UCSD-AML1 (cell line): ENCODE measurements around the gene NRP2.

Source experiments
- DNase-seq: peaks from one replicate; lab custom pipeline; 2025; ENCODE audit not compliant: unreplicated experiment; lab: John Stamatoyannopoulos, UW

Gene NRP2

GRCh38 chr2:205800773-205801172 is 118.5 kb downstream of the NRP2 start:
- DNase-seq = no peak

GRCh38 chr2:205802065-205802464 is 119.8 kb downstream of the NRP2 start:
- DNase-seq = no peak

- DNase-seq = no peak
Observed at GRCh38 chr2:205802941-205803340, 120.6 kb downstream of the NRP2 start.

- DNase-seq = no peak
Observed at GRCh38 chr2:205803500-205803899, 121.2 kb downstream of the NRP2 start.

GRCh38 chr2:205805136-205805535 is 122.8 kb downstream of the NRP2 start:
- no peak for DNase-seq

GRCh38 chr2:205806143-205806905 is 124.0 kb downstream of the NRP2 start:
- no peak for DNase-seq

- no peak for DNase-seq
Observed at GRCh38 chr2:205807229-205807628, 124.9 kb downstream of the NRP2 start.

- no peak for DNase-seq
Observed at GRCh38 chr2:205807758-205808157, 125.5 kb downstream of the NRP2 start.

GRCh38 chr2:205808486-205809121 is 126.3 kb downstream of the NRP2 start:
- no peak for DNase-seq

- DNase-seq = no peak
Observed at GRCh38 chr2:205811387-205811786, 129.1 kb downstream of the NRP2 start.

- no peak for DNase-seq
Observed at GRCh38 chr2:205814039-205814364, 131.7 kb downstream of the NRP2 start.

GRCh38 chr2:205815673-205816072 is 133.4 kb downstream of the NRP2 start:
- no peak for DNase-seq

- DNase-seq = no peak
Observed at GRCh38 chr2:205816268-205816667, 134.0 kb downstream of the NRP2 start.

GRCh38 chr2:205822579-205822978 is 140.3 kb downstream of the NRP2 start:
- no peak for DNase-seq

GRCh38 chr2:205827809-205828365 is 145.6 kb downstream of the NRP2 start:
- DNase-seq = no peak

- no peak for DNase-seq
Observed at GRCh38 chr2:205833864-205834263, 151.6 kb downstream of the NRP2 start.

GRCh38 chr2:205834796-205835195 is 152.5 kb downstream of the NRP2 start:
- DNase-seq = no peak

GRCh38 chr2:205835251-205835791 is 153.0 kb downstream of the NRP2 start:
- DNase-seq = no peak

- DNase-seq = no peak
Observed at GRCh38 chr2:205835923-205836322, 153.6 kb downstream of the NRP2 start.

GRCh38 chr2:205836477-205837221 is 154.3 kb downstream of the NRP2 start:
- DNase-seq = no peak

- DNase-seq = no peak
Observed at GRCh38 chr2:205837663-205838062, 155.4 kb downstream of the NRP2 start.

GRCh38 chr2:205845446-205845845 is 163.1 kb downstream of the NRP2 start:
- DNase-seq = no peak
